ENCODE data around the gene ANKRD62.
A peak's percentile ranks its signal among the peaks of the same experiment; 100 is the strongest.

ANKRD62 gene

GRCh38 chr18:12088731-12089375 is 4.8 kb upstream of the ANKRD62 start:
- Histone ChIP-seq H3K79me2 (ENCODE audit: insufficient read depth, low read length) (no peaks in the 10 kb centered on the region), H3K36me3 (ENCODE audit: insufficient read depth, low read length) (no peaks in the 10 kb centered on the region), H2AFZ (ENCODE audit: low read length) (no peak overlapping the region), H3F3A (ENCODE audit: insufficient read depth, low read length) (no peaks in the 10 kb centered on the region), H3K27ac (ENCODE audit: low read depth, low read length, poor library complexity, severe bottlenecking) (no peak overlapping the region), H3K9me2 (ENCODE audit: low read depth, low read length) (no peaks in the 10 kb centered on the region), H3K9me3 (ENCODE audit: low read length) (no peaks in the 10 kb centered on the region), H3K4me2 (ENCODE audit: low read length) (no peak overlapping the region), H3K9ac (ENCODE audit: low read length) (no peak overlapping the region), H3K4me1 (ENCODE audit: insufficient read depth, low read length, severe bottlenecking) (no peaks in the 10 kb centered on the region), H3K4me3 (ENCODE audit: low read depth, low read length, poor library complexity, severe bottlenecking) (no peak overlapping the region), H4K20me1 (ENCODE audit: insufficient read depth, low read length) (no peaks in the 10 kb centered on the region), H3K27me3 (ENCODE audit: insufficient read depth, low read length) (no peaks in the 10 kb centered on the region)
- no peak for TF ChIP-seq EZH2 (IDR thresholded peaks at IDR 0.05; ENCODE audit: borderline replicate concordance, low read length)
- TF ChIP-seq, protein P1, sequence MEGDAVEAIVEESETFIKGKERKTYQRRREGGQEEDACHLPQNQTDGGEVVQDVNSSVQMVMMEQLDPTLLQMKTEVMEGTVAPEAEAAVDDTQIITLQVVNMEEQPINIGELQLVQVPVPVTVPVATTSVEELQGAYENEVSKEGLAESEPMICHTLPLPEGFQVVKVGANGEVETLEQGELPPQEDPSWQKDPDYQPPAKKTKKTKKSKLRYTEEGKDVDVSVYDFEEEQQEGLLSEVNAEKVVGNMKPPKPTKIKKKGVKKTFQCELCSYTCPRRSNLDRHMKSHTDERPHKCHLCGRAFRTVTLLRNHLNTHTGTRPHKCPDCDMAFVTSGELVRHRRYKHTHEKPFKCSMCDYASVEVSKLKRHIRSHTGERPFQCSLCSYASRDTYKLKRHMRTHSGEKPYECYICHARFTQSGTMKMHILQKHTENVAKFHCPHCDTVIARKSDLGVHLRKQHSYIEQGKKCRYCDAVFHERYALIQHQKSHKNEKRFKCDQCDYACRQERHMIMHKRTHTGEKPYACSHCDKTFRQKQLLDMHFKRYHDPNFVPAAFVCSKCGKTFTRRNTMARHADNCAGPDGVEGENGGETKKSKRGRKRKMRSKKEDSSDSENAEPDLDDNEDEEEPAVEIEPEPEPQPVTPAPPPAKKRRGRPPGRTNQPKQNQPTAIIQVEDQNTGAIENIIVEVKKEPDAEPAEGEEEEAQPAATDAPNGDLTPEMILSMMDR (IDR thresholded peaks at IDR 0.05; ENCODE audit: low read length): no peak

GRCh38 chr18:12091538-12092141 is 2.0 kb upstream of the ANKRD62 start:
- H3K9ac ChIP-seq (ENCODE audit: low read length): no peak overlapping the region
- TF ChIP-seq, protein P1 (IDR thresholded peaks at IDR 0.05; ENCODE audit: low read length): no peak
- no peak for TF ChIP-seq EZH2 (IDR thresholded peaks at IDR 0.05; ENCODE audit: borderline replicate concordance, low read length)

GRCh38 chr18:12092398-12093229 is 1.0 kb upstream of the ANKRD62 start:
- no peak overlapping the region for H3K4me2 ChIP-seq (ENCODE audit: low read length)
- no peaks in the 10 kb centered on the region for H3K4me1 ChIP-seq (ENCODE audit: insufficient read depth, low read length, severe bottlenecking)
- no peaks in the 10 kb centered on the region for H3K79me2 ChIP-seq (ENCODE audit: insufficient read depth, low read length)
- H3K9me2 ChIP-seq (ENCODE audit: low read depth, low read length): no peaks in the 10 kb centered on the region
- no peak overlapping the region for H3K27ac ChIP-seq (ENCODE audit: low read depth, low read length, poor library complexity, severe bottlenecking)
- no peak for TF ChIP-seq EZH2 (IDR thresholded peaks at IDR 0.05; ENCODE audit: borderline replicate concordance, low read length)
- TF ChIP-seq, protein P1 (IDR thresholded peaks at IDR 0.05; ENCODE audit: low read length): peak; percentile 70
- H2AFZ ChIP-seq (ENCODE audit: low read length): no peak overlapping the region
- no peaks in the 10 kb centered on the region for H3K27me3 ChIP-seq (ENCODE audit: insufficient read depth, low read length)
- no peaks in the 10 kb centered on the region for H3F3A ChIP-seq (ENCODE audit: insufficient read depth, low read length)
- no peak overlapping the region for H3K9ac ChIP-seq (ENCODE audit: low read length)
- no peak overlapping the region for H3K4me3 ChIP-seq (ENCODE audit: low read depth, low read length, poor library complexity, severe bottlenecking)
- no peaks in the 10 kb centered on the region for H3K36me3 ChIP-seq (ENCODE audit: insufficient read depth, low read length)
- no peaks in the 10 kb centered on the region for H3K9me3 ChIP-seq (ENCODE audit: low read length)
- H4K20me1 ChIP-seq (ENCODE audit: insufficient read depth, low read length): no peaks in the 10 kb centered on the region

More at GRCh38 chr18:12091538-12092141, 2.0 kb upstream of the ANKRD62 start:
- Histone ChIP-seq H3K4me3 (ENCODE audit: low read depth, low read length, poor library complexity, severe bottlenecking) (no peak overlapping the region), H3K9me2 (ENCODE audit: low read depth, low read length) (no peaks in the 10 kb centered on the region), H3K4me1 (ENCODE audit: insufficient read depth, low read length, severe bottlenecking) (no peaks in the 10 kb centered on the region), H2AFZ (ENCODE audit: low read length) (no peak overlapping the region), H3K9me3 (ENCODE audit: low read length) (no peaks in the 10 kb centered on the region), H4K20me1 (ENCODE audit: insufficient read depth, low read length) (no peaks in the 10 kb centered on the region), H3K4me2 (ENCODE audit: low read length) (no peak overlapping the region), H3F3A (ENCODE audit: insufficient read depth, low read length) (no peaks in the 10 kb centered on the region), H3K36me3 (ENCODE audit: insufficient read depth, low read length) (no peaks in the 10 kb centered on the region), H3K27me3 (ENCODE audit: insufficient read depth, low read length) (no peaks in the 10 kb centered on the region), H3K79me2 (ENCODE audit: insufficient read depth, low read length) (no peaks in the 10 kb centered on the region), H3K27ac (ENCODE audit: low read depth, low read length, poor library complexity, severe bottlenecking) (no peak overlapping the region)
